GM12878 (cell line): Measurements from ENCODE around the gene ANAPC2. TPM values are rescaled to one million over a fixed set of nuclear protein-coding genes. Genes with fewer than 3 reads are reported as not detected.

Experiments
- ATF3 ChIP-seq: IDR thresholded peaks from 2 replicates; pipeline ENCODE4 v1.6.1; 2011; ENCODE audit warnings: low read depth, mild to moderate bottlenecking, low read length, moderate library complexity, borderline replicate concordance; ENCODE audit errors: extremely low read depth
- BCL11A ChIP-seq: IDR thresholded peaks from 2 replicates; pipeline ENCODE4 v1.6.1; 2011; ENCODE audit warnings: low read depth, low read length
- BRCA1 ChIP-seq: IDR thresholded peaks from 2 replicates; pipeline ENCODE4 v1.6.1; 2011; ENCODE audit warnings: low read depth, low read length, improper control_type of control experiment
- HDGF ChIP-seq: fragments of 450-650 bp; IDR thresholded peaks from 2 replicates; pipeline ENCODE4 v1.6.1; 2016; ENCODE audit warnings: antibody characterized with exemption
- IKZF2 ChIP-seq, 2 experiments: fragments of 450-650 bp; IDR thresholded peaks; 2 replicates each; pipeline ENCODE4 v1.6.1; 2017; ENCODE audit warnings: mild to moderate bottlenecking in 2 of 2, moderate library complexity in 2 of 2
- IRF4 ChIP-seq: IDR thresholded peaks from 2 replicates; pipeline ENCODE4 v1.6.1; 2011; ENCODE audit warnings: low read depth, low read length
- JUNB ChIP-seq: IDR thresholded peaks from 2 replicates; pipeline ENCODE4 v1.6.1; 2016; ENCODE audit warnings: antibody characterized with exemption, mild to moderate bottlenecking
- MEF2A ChIP-seq: IDR thresholded peaks from 2 replicates; pipeline ENCODE4 v1.6.1; 2011; ENCODE audit warnings: low read depth, mild to moderate bottlenecking, low read length, moderate library complexity; ENCODE audit not compliant: insufficient read depth
- NR2C1 ChIP-seq: fragments of 450-650 bp; IDR thresholded peaks from 2 replicates; pipeline ENCODE4 v1.6.1; 2017; ENCODE audit warnings: antibody characterized with exemption, mild to moderate bottlenecking, moderate library complexity
- NRF1 ChIP-seq: conservative IDR thresholded peaks from 2 replicates; pipeline ENCODE4 v1.6.1; 2011; ENCODE audit warnings: mild to moderate bottlenecking, low read depth, low read length, improper control_type of control experiment
- POLR2A ChIP-seq: IDR thresholded peaks from 2 replicates; pipeline ENCODE4 v1.6.1; 2011; ENCODE audit warnings: low read depth, mild to moderate bottlenecking, low read length
- POLR2AphosphoS2 ChIP-seq: IDR thresholded peaks from 2 replicates; pipeline ENCODE4 v1.6.1; 2011; ENCODE audit warnings: low read depth, mild to moderate bottlenecking, low read length, improper control_type of control experiment, moderate library complexity
- POU2F2 ChIP-seq: IDR thresholded peaks from 3 replicates; pipeline ENCODE4 v1.6.1; 2011; ENCODE audit warnings: low read depth, mild to moderate bottlenecking, low read length, borderline replicate concordance
- PRDM15 ChIP-seq: fragments of 450-650 bp; formaldehyde crosslinking; IDR thresholded peaks from 2 replicates; pipeline ENCODE4 v1.4.0; 2020; ENCODE audit warnings: mild to moderate bottlenecking, moderate library complexity
- SMARCA5 ChIP-seq: fragments of 450-650 bp; IDR thresholded peaks from 2 replicates; pipeline ENCODE4 v1.6.1; 2017; ENCODE audit warnings: mild to moderate bottlenecking
- SPI1 ChIP-seq: IDR thresholded peaks from 2 replicates; pipeline ENCODE4 v1.6.1; 2011; ENCODE audit warnings: low read depth, mild to moderate bottlenecking, low read length, moderate library complexity, borderline replicate concordance; ENCODE audit not compliant: insufficient read depth
- SREBF2 ChIP-seq: IDR thresholded peaks from 2 replicates; pipeline ENCODE4 v1.6.1; 2012; ENCODE audit warnings: mild to moderate bottlenecking, low read length
- TARDBP ChIP-seq: IDR thresholded peaks from 2 replicates; pipeline ENCODE4 v1.6.1; 2016; ENCODE audit warnings: borderline replicate concordance
- TBL1XR1 ChIP-seq: IDR thresholded peaks from 2 replicates; pipeline ENCODE4 v1.6.1; 2012; ENCODE audit warnings: low read depth, low read length, improper control_type of control experiment
- YBX1 ChIP-seq: fragments of 450-650 bp; IDR thresholded peaks from 2 replicates; pipeline ENCODE4 v1.6.1; 2016; ENCODE audit warnings: antibody characterized with exemption
- ZNF384 ChIP-seq: IDR thresholded peaks from 2 replicates; pipeline ENCODE4 v1.6.1; 2012; ENCODE audit warnings: low read depth, mild to moderate bottlenecking, low read length, improper control_type of control experiment, borderline replicate concordance
- polyA plus RNA-seq, 11 experiments: library from polyadenylated mRNA; depleted of rRNA in 4 of 11; unstranded in 6 of 11; stranded (reverse) in 5 of 11; fragments of >200 nt; fragmentation: Nextera tagmentation in 4 of 11; fragmentation: Illumina TruSeq in 1 of 11; extraction: Ambion mirVana in 4 of 11; extraction: Trizol in 1 of 11; gene quantifications; 1 replicate in 1 of 11; 2 replicates in 10 of 11; pipeline versions ENCODE4 v1.2.1 to v1.2.3, GENCODE V29; 2011 to 2016; ENCODE audit warnings: inconsistent platforms in 2 of 11, missing spikeins in 2 of 11, low read depth in 1 of 11
- total RNA-seq, 4 experiments: library from RNA; depleted of rRNA in 3 of 4; stranded (reverse); fragments of >200 nt in 3 of 4; fragmentation: Illumina TruSeq in 1 of 4; extraction: Trizol in 1 of 4; gene quantifications; 2 replicates each; pipeline versions ENCODE4 v1.2.1 to v1.2.3, GENCODE V29; 2013 to 2021
- TF ChIP-seq, protein P1 (sequence below): fragments of 450-650 bp; IDR thresholded peaks from 2 replicates; pipeline ENCODE4 v1.6.1; 2017; ENCODE audit warnings: low read depth, mild to moderate bottlenecking, moderate library complexity
- TF ChIP-seq, protein P2 (sequence below): fragments of 450-650 bp; IDR thresholded peaks from 2 replicates; pipeline ENCODE4 v1.6.1; 2017; ENCODE audit warnings: mild to moderate bottlenecking

ANAPC2 gene
- total and polyA plus RNA-seq, 10 of the 15 experiments (the other 5 are each of a cell fraction or from before 2014, with no cell fraction given), result 0.03 to 65.2 (median 20.5) TPM

GRCh38 chr9:137227054-137227852 is 38.9 kb upstream of the ANAPC2 start, which contains the start of gene RNF224 (continued):
- 0 out of 2 replicates have a peak, but pooled peaks have one; percentile 41 for TF ChIP-seq TARDBP
- no peak for TF ChIP-seq POU2F2
- no peak; the same call in 1 of the 2 replicates for TF ChIP-seq NRF1
- TF ChIP-seq, protein P1, sequence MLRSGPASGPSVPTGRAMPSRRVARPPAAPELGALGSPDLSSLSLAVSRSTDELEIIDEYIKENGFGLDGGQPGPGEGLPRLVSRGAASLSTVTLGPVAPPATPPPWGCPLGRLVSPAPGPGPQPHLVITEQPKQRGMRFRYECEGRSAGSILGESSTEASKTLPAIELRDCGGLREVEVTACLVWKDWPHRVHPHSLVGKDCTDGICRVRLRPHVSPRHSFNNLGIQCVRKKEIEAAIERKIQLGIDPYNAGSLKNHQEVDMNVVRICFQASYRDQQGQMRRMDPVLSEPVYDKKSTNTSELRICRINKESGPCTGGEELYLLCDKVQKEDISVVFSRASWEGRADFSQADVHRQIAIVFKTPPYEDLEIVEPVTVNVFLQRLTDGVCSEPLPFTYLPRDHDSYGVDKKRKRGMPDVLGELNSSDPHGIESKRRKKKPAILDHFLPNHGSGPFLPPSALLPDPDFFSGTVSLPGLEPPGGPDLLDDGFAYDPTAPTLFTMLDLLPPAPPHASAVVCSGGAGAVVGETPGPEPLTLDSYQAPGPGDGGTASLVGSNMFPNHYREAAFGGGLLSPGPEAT, result no peak
- TF ChIP-seq HDGF, result peak; percentile 57; the same call in 1 of the 2 replicates
- peak; percentile 52; the same call in 1 of the 2 replicates for TF ChIP-seq IRF4
- TF ChIP-seq ZNF384, result no peak
- no peak for TF ChIP-seq BCL11A
- TF ChIP-seq JUNB, result no peak
- TF ChIP-seq SPI1, result no peak
- TF ChIP-seq NR2C1, result no peak
- TF ChIP-seq MEF2A, result 0 out of 2 replicates have a peak, but pooled peaks have one; percentile 18
- TF ChIP-seq SMARCA5, result peak; percentile 89; the same call in 1 of the 2 replicates
- no peak for TF ChIP-seq SREBF2
- TF ChIP-seq, protein P2, sequence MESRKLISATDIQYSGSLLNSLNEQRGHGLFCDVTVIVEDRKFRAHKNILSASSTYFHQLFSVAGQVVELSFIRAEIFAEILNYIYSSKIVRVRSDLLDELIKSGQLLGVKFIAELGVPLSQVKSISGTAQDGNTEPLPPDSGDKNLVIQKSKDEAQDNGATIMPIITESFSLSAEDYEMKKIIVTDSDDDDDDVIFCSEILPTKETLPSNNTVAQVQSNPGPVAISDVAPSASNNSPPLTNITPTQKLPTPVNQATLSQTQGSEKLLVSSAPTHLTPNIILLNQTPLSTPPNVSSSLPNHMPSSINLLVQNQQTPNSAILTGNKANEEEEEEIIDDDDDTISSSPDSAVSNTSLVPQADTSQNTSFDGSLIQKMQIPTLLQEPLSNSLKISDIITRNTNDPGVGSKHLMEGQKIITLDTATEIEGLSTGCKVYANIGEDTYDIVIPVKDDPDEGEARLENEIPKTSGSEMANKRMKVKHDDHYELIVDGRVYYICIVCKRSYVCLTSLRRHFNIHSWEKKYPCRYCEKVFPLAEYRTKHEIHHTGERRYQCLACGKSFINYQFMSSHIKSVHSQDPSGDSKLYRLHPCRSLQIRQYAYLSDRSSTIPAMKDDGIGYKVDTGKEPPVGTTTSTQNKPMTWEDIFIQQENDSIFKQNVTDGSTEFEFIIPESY, result no peak
- no peak for TF ChIP-seq IKZF2 (IDR thresholded peaks at IDR 0.05)
- no peak for TF ChIP-seq POLR2AphosphoS2
- TF ChIP-seq YBX1, result no peak
- TF ChIP-seq TBL1XR1, result no peak
- TF ChIP-seq PRDM15 (CRISPR knock-in tag), result no peak
- no peak for TF ChIP-seq BRCA1
- no peak for TF ChIP-seq POLR2A
- TF ChIP-seq ATF3, result no peak
